HG03280 (cell line): ENCODE measurements around the gene PLEKHG4.

ENCODE experiments used
- ATAC-seq: cut with Tn5 transposase; IDR thresholded peaks from one replicate; pipeline ENCODE4 v1.9.1; 2021; ENCODE audit warnings: mild to moderate bottlenecking, moderate library complexity; ENCODE audit not compliant: unreplicated experiment

The PLEKHG4 gene

GRCh38 chr16:67326472-67327309 lies 47.4 kb downstream of the PLEKHG4 start, which contains the start of the genes KCTD19 and LRRC36:
Gene KCTD19 (minus strand): TSS chr16:67326741. CDS start chr16:67326707, 34 bp downstream.
Gene LRRC36 (plus strand): TSS chr16:67326815. CDS start chr16:67326863, 48 bp downstream.
- ATAC-seq, result no peak

DNA sequence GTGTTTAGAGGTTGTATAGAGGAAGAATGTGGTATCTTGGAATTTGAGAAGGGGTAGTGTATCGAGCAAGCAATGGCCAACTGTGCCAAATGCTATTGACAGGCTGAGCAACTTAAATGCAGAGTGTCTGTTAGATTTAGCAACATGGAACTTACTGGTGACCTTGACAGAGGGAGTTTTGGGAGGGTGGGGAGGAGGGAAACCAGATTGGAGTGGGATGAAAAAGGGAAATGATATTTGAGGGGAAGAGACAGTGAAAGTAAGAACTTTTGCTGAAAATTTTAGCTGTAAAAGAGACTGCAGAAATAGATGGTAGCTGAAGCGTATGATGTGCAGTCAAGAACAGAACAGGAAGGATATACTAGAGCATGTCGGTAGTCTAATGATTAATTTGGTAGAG lies 48.4 kb downstream of the PLEKHG4 start:
- ATAC-seq, result no peak

DNA sequence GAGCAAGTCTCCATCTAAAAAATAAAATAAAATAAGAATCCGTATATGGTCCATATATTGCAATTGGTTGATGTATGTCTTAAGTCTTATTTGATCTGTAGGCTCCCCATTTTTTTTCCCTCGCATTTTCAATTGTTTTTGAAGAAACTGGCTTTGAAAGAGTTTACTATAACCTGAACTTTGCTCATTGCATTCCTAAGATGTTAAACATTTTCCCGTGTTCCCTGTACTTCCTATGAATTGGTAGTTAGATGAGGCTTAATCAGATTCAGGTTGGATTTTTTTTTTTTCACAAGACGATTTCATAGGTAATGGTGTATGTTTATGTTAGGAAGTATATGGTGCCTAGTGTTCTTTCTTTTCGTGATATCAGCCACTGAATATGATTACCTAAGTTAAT lies 50.6 kb downstream of the PLEKHG4 start:
- ATAC-seq, result no peak

GRCh38 chr16:67333315-67333714 lies 54.0 kb downstream of the PLEKHG4 start:
- no peak for ATAC-seq

GRCh38 chr16:67336116-67336515 lies 56.8 kb downstream of the PLEKHG4 start:
- ATAC-seq, result no peak

DNA sequence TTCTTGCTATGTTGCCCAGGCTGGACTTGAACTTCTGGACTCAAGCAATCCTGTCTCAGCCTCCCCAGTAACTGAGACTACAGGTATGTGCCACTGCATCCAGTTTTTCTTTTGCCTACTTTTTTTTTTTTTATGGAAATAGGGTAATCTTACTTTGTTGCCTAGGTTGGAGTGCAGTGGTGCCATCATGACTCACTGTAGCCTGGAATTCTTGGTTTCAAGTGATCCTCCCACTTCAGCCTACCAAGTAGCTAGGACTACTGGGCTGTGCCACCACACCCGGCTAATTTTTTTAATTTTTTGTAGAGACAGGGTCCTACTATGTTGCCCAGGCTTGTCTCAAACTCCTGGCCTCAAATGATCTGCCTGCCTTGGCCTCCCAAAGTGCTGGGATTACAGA lies 57.3 kb downstream of the PLEKHG4 start:
- ATAC-seq, result no peak
